Measurements from ENCODE around the gene SIGLEC10. TPM values are rescaled to one million over a fixed set of nuclear protein-coding genes. Genes with fewer than 3 reads are reported as not detected.

The SIGLEC10 gene
- total RNA-seq, 1 donor from 2014 or later, result 17.4 TPM

GRCh38 chr19:51387924-51388389, 29.5 kb downstream of the SIGLEC10 start, which contains the start of gene LIM2:
TSS of gene LIM2 (minus strand) at chr19:51387974. CDS start at chr19:51387443, 531 bp downstream.
- Histone ChIP-seq H3K4me3 (no peak within 1 kb of the TSS), H3K27ac (no peak within 1 kb of the TSS), H3K36me3 (no peaks in the 10 kb centered on the region), H3K4me1 (no peaks in the 10 kb centered on the region), H3K9me3 (no peaks in the 10 kb centered on the region), H3K27me3 (ENCODE audit: low read depth) (no peaks in the 10 kb centered on the region)
- TF ChIP-seq CTCF (IDR thresholded peaks at IDR 0.05), result no peak
- intact Hi-C loops (cut with DNase I), result no loop called here
- ATAC-seq, result no peak
- DNase-seq, result no peak

- no peaks in the 10 kb centered on the region for H3K9me3 ChIP-seq
- H3K27me3 ChIP-seq (ENCODE audit: low read depth), result no peaks in the 10 kb centered on the region
- no peaks in the 10 kb centered on the region for H3K36me3 ChIP-seq
- ATAC-seq (no peak), DNase-seq (no peak)
- no peak overlapping the region for H3K27ac ChIP-seq
- TF ChIP-seq CTCF (IDR thresholded peaks at IDR 0.05), result no peak
- no peak overlapping the region for H3K4me3 ChIP-seq
- intact Hi-C loops (cut with DNase I), result no loop called here
- no peaks in the 10 kb centered on the region for H3K4me1 ChIP-seq
Observed at GRCh38 chr19:51386882-51387520, 30.4 kb downstream of the SIGLEC10 start.

- ATAC-seq (no peak), DNase-seq (no peak)
- Histone ChIP-seq H3K36me3 (no peaks in the 10 kb centered on the region), H3K27me3 (ENCODE audit: low read depth) (no peaks in the 10 kb centered on the region), H3K4me1 (no peaks in the 10 kb centered on the region), H3K27ac (no peak overlapping the region), H3K4me3 (no peak overlapping the region), H3K9me3 (no peaks in the 10 kb centered on the region)
- intact Hi-C loops (cut with DNase I), result no loop called here
- TF ChIP-seq CTCF (IDR thresholded peaks at IDR 0.05), result no peak
Observed at GRCh38 chr19:51382004-51382403, 35.4 kb downstream of the SIGLEC10 start.

GRCh38 chr19:51380379-51380778, 37.1 kb downstream of the SIGLEC10 start:
- Histone ChIP-seq H3K9me3 (no peaks in the 10 kb centered on the region), H3K36me3 (no peaks in the 10 kb centered on the region), H3K4me3 (no peak overlapping the region), H3K4me1 (no peaks in the 10 kb centered on the region), H3K27me3 (ENCODE audit: low read depth) (no peaks in the 10 kb centered on the region), H3K27ac (no peak overlapping the region)
- TF ChIP-seq CTCF (IDR thresholded peaks at IDR 0.05), result no peak
- no peak for ATAC-seq
- DNase-seq, result no peak
- intact Hi-C loops (cut with DNase I), result no loop called here

GRCh38 chr19:51377422-51377821, 40.0 kb downstream of the SIGLEC10 start:
- Histone ChIP-seq H3K27me3 (ENCODE audit: low read depth) (no peaks in the 10 kb centered on the region), H3K27ac (no peak overlapping the region), H3K4me1 (no peaks in the 10 kb centered on the region), H3K36me3 (no peaks in the 10 kb centered on the region), H3K9me3 (no peaks in the 10 kb centered on the region), H3K4me3 (no peak overlapping the region)
- ATAC-seq (no peak), DNase-seq (no peak)
- intact Hi-C loops (cut with DNase I), result no loop called here
- no peak for TF ChIP-seq CTCF (IDR thresholded peaks at IDR 0.05)
